GM19324 (cell line): ENCODE results near the gene ARHGAP9.
"Not testable (repeated sequence)": the region's sequence is repeated elsewhere in the genome, so short reads cannot be mapped to it uniquely, and the experiment has no call there.

Source experiments
- ATAC-seq: cut with Tn5 transposase; IDR thresholded peaks from one replicate; pipeline ENCODE4 v1.9.1; 2021; ENCODE audit warnings: mild to moderate bottlenecking, moderate library complexity; ENCODE audit not compliant: unreplicated experiment, low FRiP score

The ARHGAP9 gene

DNA sequence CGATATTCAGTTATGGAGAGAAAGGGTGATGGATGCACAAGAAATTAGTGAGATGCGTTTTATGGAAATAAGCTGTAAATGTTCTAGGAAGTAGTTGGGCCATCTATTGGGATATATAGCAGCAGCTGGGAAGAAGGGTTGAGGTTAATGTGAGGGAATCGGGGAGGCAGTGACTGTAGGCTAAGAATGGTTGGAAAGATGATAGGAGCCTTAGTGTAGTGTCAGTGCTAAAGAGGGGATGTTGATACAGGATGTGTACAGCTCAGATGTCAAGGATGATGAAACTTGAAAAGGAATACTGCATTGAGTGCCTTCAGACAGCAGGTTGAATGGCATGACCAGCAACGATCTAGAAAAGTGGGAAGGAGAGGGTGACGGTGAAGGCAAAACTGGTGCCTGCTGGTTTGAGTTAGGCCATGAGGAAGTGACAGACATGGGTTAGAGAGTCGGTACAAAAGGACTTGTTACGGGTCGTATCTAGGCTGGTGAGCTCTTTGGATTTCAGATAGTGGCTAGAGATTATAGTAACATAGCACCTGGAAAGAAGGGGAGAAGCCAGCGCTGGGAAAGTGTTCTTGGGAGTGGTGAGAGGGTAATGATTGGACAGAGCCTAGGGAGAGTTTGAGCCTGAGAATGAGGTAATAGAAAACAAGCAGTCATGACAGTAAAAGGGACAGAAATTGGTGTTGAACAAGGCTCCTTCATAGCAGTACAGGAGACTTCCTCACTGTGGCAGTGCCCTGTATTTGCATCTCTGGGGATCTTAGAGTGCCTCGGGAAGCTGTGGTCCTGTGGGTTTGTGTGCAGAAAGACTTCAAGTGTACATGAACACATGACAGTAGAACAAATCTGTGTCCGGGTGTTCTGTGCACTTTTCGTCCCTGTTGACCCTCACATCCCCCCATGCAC is 17.8 kb upstream of the ARHGAP9 start:
- no peak for ATAC-seq

DNA sequence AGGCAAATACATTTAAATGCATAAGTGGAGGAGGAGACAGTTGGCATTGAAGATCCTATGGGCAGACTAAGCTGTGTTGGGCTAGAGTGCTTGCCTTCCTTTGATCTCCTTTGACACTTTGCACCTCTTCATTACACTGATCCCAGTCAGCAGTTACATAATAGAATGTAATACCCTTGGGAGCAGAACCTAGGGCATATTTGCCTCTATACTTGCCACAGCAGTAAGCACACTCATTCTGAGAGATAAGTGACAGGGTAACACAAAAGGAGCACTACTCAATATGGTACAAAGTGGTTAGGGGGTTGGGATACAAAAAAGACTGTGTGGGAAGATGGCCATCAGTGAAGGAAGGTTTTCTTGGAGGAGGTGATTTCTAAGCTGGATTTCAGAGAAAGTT is 17.2 kb upstream of the ARHGAP9 start:
- no peak for ATAC-seq

DNA sequence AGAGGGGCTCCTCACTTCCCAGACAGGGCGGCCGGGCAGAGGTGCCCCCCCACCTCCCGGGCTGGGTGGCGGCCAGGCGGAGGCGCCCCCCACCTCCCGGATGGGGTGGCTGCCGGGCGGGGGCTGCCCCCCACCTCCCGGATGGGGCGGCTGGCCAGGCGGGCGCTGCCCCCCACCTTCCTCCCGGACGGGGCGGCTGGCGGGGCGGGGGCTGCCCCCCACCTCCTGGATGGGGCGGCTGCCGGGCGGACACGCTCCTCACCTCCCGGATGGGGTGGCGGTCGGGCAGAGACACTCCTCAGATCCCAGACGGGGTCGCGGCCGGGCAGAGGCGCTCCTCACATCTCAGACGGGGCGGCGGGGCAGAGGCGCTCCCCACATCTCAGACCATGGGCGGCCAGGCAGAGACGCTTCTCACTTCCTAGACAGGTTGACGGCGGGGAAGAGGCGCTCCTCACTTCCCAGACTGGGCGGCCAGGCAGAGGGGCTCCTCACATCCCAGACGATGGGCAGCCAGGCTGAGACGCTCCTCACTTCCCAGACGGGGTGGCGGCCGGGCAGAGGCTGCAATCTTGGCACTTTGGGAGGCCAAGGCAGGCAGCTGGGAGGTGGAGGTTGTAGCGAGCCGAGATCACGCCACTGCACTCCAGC is 15.5 kb upstream of the ARHGAP9 start:
- not testable (repeated sequence) for ATAC-seq

DNA sequence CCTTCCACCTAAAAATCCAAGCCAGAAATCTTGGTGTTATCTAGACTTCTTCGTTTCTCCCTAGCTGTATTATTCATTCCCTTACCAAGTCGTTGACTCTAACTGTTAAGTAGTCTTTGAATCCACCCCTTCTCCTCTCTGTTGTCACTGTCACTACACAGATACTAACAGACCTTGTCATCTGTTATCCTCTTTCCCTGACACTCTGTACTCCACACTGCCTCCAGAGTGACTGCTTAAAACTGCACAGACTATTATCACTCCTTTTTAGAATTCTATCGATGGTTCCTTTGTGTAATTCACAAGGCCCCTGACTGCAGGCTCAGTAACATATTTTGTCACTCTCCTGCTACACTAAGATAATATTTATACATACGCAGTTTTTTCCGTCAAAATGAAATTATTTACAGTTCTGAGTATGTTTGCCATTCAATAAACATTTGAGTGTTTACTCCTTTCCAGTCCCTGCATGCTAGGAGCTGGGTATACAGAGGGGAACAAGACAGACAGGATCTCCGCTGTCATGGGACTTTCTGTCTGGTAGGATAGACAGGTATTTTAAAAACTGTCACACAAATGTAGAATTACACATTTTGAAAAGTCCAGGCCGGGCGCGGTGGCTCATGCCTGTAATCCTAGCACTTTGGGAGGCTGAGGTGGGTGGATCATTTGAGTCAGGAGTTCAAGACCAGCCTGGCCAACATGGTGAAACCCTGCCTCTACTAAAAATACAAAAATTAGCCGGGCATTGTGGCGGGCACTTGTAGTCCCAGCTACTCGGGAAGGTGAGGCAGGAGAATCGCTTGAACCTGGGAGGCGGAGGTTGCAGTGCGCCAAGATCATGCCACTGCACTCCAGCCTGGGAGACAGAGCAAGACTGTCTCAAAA is 12.0 kb upstream of the ARHGAP9 start:
- no peak for ATAC-seq

DNA sequence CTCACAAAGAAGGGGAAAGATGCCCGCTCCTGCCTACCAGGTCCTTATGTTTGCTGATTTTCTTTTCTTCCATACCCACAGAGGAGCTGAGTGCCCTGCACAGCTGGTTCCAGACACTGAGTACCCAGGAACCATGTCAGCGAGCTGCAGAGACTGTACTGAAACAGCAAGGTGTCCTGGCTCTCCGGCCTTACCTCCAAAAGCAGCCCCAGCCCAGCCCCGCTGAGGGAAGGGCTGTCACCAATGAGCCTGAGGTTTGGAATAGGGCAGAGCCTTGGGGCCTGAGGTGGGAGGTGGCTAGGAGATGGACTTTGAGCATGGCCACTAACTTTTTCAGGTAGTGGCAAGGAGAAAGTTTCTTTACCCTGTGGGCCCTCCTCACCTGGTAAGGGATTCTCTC is 10.5 kb upstream of the ARHGAP9 start:
- no peak for ATAC-seq

DNA sequence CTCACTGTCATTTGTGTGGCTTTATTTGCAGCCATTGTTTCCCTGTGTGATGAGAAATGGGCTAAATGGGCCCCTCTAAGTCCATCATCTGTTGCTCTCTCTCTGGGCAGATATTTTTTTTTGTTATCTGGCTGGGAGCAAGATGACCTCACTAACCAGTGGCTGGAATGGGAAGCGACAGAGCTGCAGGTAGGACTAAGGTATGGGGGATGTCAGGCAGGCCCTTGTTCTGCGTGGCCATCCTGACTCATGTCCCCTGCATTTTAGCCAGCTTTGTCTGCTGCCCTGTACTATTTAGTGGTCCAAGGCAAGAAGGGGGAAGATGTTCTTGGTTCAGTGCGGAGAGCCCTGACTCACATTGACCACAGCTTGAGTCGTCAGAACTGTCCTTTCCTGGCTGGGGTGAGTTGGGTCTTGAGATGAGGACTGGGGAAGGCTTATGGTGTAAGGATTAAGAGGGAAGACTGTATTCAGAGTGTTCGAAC is 9.5 kb upstream of the ARHGAP9 start:
- no peak for ATAC-seq

DNA sequence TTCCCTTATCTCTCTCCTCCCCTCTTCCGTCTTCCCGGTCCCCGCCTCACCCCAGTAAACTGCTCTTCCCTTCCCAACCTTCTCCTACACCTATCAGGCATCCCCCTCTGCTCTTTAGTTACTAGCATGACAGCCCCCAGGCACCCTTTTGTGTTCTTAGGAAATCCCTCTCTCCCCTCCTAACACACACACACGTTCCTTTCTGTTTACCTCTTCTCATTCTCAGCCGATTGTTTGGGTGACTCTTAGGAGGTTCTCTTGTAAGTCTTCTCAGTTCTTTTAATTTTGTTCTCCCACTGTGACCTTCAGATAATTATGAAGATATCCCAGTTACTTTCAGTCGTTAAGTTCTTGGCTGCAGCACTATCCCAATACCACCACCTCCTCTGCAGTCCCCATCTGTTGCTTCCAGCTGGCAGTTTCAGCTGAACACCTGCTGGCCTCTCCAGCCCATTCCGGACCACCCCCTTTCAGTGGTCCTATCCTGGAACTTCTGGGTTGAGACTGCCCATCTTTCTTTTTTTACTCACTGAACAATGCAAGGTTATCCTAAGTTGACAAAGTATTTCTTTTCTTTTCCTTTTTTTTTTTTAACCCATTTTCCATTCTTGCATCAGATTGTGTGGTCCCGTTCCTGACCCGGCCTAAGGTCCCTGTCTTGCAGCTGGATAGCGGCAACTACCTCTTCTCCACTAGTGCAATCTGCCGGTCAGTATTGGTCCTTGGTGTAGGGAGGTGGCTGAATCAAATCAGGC is 8.9 kb upstream of the ARHGAP9 start:
- no peak for ATAC-seq

DNA sequence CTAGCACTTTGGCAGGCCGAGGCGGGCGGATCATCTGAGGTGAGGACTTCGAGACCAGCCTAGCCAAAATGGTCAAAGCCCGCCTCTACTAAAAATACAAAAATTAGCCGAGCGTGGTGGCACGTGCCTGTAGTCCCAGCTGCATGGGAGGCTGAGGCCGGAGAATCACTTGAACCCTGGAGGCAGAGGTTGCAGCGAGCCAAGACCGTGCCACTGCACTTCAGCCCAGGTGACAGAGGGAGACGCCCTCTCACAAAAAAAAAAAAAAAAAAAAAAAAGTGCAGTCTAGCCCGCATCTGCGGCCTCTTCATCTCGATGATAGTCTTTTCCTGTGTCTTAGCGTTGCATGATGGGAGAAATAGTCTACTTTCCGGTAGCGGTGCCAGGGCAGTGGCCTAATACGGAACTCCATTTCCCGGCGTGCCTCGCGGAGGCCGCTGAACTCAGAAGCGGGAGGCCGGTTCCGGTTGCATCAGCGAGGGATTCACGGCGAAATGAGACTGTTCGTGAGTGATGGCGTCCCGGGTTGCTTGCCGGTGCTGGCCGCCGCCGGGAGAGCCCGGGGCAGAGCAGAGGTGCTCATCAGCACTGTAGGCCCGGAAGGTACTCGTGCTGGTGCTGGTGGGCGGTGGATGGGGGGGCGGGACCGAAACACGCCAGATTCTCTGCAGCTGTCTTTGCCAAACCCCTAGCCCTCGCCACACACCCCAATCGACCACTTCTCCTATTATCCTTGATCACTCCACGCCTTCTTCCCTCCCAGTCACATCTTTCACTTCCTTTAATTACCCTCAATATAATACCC is 8.1 kb upstream of the ARHGAP9 start, which contains the start of gene MARS1:
Gene MARS1 (plus strand): TSS at position 472 of the 805 bp plus-strand sequence. CDS start 23 bp downstream, at position 495.
- ATAC-seq, result peak; percentile 98

DNA sequence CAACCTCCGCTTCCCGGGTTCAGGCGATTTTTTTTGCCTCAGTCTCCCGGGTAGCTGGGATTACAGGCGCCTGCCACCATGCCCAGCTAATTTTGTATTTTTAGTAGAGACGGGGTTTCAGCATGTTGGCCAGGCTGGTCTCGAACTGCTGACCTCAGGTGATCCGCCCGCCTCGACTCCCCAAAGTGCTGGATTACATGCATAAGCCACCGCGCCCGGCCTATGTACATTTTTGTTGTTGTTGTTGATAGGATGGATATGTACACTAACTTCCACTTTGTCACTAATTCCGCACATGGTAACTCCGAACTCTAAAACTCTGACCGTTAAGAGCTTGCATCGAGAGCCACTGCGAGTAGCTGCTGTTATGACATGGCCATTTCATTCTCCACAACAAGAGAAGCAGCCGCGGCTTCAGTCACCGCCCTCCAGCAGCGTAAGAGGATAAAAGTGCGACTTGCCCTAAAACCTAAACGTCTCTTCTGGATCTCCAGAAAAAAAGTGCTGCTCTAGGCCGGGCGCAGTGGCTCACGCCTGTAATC is 7.5 kb upstream of the ARHGAP9 start:
- no peak for ATAC-seq

DNA sequence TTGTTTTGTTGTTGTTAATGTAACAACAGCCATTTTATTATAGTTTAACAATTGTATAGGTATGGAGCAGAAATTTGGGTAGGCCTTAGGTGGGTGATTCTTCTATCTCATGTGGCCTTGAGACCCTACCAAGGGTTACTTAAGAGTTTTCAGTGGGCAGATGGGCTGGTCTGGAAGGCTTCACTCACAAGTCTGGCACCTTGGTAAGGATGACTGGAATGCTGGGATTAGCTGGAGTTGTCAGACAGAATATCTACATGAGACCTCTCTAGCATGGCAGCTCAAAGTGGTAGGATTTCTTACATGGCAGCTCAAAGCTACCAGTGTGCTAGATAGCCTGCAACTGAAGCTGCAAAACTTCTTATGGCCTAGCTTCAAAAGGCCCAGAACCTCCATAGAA is 6.0 kb upstream of the ARHGAP9 start:
- no peak for ATAC-seq

DNA sequence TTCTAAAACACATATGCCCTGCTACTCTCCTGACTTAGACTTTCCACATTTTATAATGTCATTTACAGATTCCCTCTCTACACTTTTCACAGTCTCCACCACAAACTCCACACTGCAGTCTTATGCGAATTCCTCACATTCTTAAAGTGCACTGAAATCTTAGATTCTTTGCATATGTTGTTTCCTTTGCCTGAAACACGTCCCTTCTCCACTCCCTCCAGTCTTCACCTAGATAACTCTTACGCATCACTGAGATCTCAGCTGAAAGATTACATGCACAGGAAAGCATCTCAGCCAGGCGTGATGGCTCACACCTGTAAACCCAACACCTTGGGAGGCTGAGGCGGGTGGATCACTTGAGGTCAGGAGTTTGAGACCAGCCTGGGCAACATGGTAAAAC is 3.8 kb upstream of the ARHGAP9 start:
- no peak for ATAC-seq

DNA sequence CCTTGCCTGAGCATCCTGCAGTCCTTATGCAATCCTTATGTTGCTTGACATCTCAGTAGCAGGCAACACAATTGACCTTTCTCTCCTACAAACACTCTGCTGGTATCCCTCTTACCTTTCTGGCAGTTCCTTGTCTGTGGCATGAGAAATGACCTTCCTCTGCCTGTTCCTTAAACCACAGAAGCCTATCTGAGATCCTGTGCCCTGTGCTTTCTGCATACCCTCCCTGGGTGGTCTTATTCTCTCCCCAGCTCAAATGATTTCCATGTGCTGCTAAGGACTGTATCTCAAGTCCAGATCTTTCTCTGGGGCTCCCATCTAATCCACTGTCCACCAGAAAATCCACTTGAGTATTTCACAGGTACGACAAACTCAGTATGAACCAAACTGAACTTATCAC is 2.0 kb upstream of the ARHGAP9 start:
- no peak for ATAC-seq

DNA sequence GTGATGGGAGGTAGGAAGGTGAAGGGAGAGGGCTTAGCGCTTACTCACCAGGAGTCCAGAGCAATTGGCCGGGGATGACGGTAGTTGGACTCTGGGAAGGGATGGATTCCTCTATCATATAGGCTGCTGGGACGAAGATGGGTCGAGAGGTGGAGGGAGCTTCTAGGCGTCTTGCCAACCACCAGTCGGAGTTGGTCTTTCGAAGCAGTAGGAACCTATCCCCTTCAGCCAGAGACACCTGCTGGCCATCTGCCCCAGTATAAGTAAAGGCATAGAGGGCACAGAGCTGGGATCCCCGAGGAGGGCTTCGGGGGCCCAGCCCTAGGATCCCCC is 657 bp downstream of the ARHGAP9 start:
- no peak for ATAC-seq

DNA sequence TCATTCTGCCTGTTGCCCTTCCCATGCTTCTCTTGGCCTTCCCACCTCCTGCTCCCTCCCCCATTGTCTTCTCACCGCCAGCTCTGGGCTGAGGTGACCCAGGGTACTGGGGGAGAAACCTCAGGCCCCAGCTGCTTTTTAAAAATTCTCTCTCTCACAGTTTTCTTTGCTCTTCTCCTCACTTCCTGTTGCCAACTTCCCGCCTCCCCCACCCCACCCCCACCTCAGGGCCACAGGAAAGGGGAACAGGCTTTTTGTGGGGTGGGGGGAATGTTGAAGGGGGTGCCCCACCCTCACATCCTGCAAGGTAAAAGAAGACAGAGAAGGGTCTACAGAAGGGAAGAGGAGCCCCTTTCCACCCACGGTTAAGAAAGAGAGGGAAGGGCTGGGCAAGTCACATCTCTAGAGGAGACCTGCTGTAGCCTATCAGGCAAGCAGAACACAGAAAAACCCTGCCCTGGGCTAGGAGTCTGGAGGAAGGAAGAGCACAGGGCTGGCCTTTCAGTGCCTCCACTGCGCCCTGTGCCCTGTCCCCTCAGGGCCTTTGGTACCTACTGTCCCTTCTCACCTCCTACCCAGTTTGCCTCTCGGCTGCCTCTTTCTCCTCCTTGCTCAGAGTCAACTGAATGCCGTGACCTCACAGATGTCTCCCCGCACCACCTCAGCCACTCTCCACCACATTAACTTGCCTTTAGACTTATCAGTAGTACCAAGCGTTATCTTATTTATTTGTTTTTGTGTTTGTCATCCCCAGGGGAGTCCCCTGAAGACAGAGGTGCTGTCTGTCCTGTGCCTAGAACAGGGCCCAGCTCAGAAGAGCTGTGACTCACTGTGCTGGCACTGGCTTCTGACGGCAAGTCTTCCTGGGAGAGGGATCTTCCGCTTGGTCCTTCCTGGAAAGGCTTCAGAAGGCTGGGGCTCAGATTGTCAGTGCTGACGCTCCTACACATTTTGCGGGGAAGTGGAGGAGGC is 1.7 kb downstream of the ARHGAP9 start:
- no peak for ATAC-seq

DNA sequence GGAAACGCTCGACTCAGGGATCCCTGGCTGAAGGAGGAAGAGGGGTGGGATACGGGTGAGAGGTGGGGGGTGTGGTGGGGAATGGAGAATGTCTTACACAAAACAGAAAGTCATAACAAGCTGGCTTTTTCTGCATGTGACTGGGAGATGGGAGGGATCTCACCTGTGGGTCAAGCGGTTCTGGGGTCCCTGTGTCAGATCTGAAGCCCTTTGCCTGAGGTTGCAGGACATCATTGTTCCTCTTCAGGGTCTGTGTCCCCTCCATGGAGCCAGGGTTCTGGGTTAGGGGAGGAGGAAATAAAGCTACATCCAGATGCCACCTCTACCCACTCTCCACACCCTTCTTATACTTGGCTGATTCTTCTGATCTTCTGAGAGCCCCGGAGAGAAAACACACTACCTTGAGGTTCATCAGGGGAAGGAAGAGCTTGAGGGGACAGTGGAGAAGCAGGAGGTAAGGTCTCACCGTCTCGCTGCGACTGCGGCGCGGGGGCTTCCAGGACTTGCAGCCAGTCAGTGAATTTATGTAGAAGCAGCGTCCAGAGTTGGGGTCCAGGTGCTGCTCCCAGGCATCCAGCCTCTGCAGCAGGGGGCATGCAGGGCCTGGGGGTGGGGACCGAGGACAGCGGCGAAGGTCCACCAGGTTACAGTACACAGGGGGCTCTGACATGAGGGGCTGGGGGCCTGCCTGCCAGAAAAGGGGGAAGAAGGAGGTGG is 2.5 kb downstream of the ARHGAP9 start:
- no peak for ATAC-seq

DNA sequence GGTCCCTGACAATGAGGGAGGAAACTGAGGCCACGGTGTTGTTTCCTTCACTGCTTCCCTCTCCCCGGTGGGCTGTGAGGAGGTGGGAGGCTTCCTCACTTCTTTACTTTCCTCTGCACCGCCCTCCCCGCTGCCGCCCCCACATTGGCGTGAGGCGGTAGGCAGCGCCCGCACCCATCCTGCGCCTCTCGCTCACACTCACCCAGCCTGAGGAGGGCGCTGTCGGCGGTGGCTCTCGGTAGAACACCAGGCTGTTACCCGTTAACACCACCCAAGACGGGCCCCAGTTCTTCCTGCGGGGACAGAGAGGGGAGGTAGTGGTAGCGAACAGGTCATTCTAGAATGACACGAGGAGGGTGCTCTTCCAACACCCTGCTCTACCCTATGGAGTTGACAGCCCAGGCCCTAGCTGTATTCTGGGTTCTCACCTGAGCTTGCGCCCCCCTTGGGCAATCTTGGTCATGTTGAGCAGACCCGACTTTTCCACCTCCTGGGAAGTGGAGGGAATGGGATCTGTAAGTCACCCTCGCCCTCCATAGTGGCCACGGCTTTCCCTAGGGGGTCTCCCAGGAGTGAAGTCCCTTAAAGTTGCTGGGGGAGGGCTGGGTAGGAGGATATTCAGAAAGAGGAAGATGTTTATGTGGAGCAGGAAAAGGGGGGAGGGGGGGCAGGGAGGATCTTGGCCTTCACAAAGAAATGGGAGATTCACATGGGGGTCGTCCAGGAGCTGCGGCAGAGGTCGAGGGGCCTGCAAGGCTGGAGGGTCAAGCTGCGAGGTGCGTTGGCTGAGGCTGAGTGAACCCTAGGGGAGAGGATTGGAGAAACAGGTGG is 3.3 kb downstream of the ARHGAP9 start:
- ATAC-seq, result no peak
